ENCODE data around the gene GHRH. TPM values are rescaled to one million over a fixed set of nuclear protein-coding genes. Genes with fewer than 3 reads are reported as not detected.

The GHRH gene
- total RNA-seq, 1 donor from 2014 or later: not detected

GRCh38 chr20:37260923-37261322, 691 bp downstream of the GHRH start:
- ATAC-seq: no peak

- ATAC-seq: no peak
Measured at GRCh38 chr20:37259865-37260264, 1.7 kb downstream of the GHRH start.

- ATAC-seq: no peak
Measured at GRCh38 chr20:37259031-37259430, 2.6 kb downstream of the GHRH start.

GRCh38 chr20:37257988-37258387, 3.6 kb downstream of the GHRH start:
- ATAC-seq: no peak

- no peak for ATAC-seq
Measured at GRCh38 chr20:37257530-37257929, 4.1 kb downstream of the GHRH start.

GRCh38 chr20:37256286-37256685, 5.3 kb downstream of the GHRH start:
- ATAC-seq: no peak

GRCh38 chr20:37254114-37254878, 7.3 kb downstream of the GHRH start:
- ATAC-seq: no peak

- ATAC-seq: peak; percentile 58
Measured at GRCh38 chr20:37253087-37253486, 8.5 kb downstream of the GHRH start.

GRCh38 chr20:37251825-37252477, 9.7 kb downstream of the GHRH start:
- ATAC-seq: no peak

GRCh38 chr20:37249304-37249703, 12.3 kb downstream of the GHRH start:
- ATAC-seq: no peak

GRCh38 chr20:37247547-37247946, 14.1 kb downstream of the GHRH start:
- no peak for ATAC-seq

GRCh38 chr20:37246736-37247135, 14.9 kb downstream of the GHRH start:
- no peak for ATAC-seq

GRCh38 chr20:37245216-37246150, 16.1 kb downstream of the GHRH start:
- ATAC-seq: no peak

- no peak for ATAC-seq
Measured at GRCh38 chr20:37244572-37244957, 17.0 kb downstream of the GHRH start.

- ATAC-seq: no peak
Measured at GRCh38 chr20:37243937-37244571, 17.6 kb downstream of the GHRH start.

- no peak for ATAC-seq
Measured at GRCh38 chr20:37243076-37243936, 18.3 kb downstream of the GHRH start.

- ATAC-seq: no peak
Measured at GRCh38 chr20:37242503-37242902, 19.1 kb downstream of the GHRH start.

- peak; percentile 90 for ATAC-seq
Measured at GRCh38 chr20:37240337-37241067, 21.1 kb downstream of the GHRH start.

GRCh38 chr20:37238935-37239451, 22.6 kb downstream of the GHRH start:
- ATAC-seq: no peak

- no peak for ATAC-seq
Measured at GRCh38 chr20:37238426-37238825, 23.2 kb downstream of the GHRH start.

GRCh38 chr20:37237656-37238055, 24.0 kb downstream of the GHRH start:
- no peak for ATAC-seq
